ENCODE data around the gene DCST2.

Gene DCST2

DNA sequence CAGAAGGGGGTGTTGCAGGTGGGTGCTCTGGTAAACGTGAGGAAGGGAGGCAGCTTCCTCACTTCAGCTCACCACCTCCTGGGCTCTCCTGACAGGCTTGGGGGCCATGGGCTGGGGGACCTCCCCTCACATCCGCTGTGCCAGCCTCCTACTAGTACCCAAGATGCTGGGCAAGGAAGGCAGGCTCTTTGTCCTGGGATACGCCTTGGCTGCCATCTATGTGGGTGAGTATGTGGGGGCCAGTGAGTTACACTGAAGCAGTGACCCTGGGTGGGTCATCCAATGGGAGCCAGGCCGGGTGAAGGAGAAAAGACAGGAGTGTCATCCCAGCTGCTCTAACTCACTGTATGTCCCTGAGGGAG is 5.7 kb upstream of the DCST2 start:
- TF ChIP-seq FOXP2 (optimal IDR thresholded peaks at IDR 0.05; ENCODE audit: borderline replicate concordance, extremely low read depth, extremely low read length, insufficient read depth) (no peak), SIN3A (IDR thresholded peaks at IDR 0.05; ENCODE audit: borderline replicate concordance, insufficient read depth, low read length) (no peak), TAF1 (IDR thresholded peaks at IDR 0.05; ENCODE audit: borderline replicate concordance, insufficient read depth, low read length) (no peak), POLR2AphosphoS5 (IDR thresholded peaks at IDR 0.05; ENCODE audit: low read depth, low read length) (no peak)
- TF ChIP-seq, protein P1, sequence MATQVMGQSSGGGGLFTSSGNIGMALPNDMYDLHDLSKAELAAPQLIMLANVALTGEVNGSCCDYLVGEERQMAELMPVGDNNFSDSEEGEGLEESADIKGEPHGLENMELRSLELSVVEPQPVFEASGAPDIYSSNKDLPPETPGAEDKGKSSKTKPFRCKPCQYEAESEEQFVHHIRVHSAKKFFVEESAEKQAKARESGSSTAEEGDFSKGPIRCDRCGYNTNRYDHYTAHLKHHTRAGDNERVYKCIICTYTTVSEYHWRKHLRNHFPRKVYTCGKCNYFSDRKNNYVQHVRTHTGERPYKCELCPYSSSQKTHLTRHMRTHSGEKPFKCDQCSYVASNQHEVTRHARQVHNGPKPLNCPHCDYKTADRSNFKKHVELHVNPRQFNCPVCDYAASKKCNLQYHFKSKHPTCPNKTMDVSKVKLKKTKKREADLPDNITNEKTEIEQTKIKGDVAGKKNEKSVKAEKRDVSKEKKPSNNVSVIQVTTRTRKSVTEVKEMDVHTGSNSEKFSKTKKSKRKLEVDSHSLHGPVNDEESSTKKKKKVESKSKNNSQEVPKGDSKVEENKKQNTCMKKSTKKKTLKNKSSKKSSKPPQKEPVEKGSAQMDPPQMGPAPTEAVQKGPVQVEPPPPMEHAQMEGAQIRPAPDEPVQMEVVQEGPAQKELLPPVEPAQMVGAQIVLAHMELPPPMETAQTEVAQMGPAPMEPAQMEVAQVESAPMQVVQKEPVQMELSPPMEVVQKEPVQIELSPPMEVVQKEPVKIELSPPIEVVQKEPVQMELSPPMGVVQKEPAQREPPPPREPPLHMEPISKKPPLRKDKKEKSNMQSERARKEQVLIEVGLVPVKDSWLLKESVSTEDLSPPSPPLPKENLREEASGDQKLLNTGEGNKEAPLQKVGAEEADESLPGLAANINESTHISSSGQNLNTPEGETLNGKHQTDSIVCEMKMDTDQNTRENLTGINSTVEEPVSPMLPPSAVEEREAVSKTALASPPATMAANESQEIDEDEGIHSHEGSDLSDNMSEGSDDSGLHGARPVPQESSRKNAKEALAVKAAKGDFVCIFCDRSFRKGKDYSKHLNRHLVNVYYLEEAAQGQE (IDR thresholded peaks at IDR 0.05; ENCODE audit: insufficient read depth in 1 of 2, low read depth in 2 of 2, low read length in 2 of 2), result no peak

DNA sequence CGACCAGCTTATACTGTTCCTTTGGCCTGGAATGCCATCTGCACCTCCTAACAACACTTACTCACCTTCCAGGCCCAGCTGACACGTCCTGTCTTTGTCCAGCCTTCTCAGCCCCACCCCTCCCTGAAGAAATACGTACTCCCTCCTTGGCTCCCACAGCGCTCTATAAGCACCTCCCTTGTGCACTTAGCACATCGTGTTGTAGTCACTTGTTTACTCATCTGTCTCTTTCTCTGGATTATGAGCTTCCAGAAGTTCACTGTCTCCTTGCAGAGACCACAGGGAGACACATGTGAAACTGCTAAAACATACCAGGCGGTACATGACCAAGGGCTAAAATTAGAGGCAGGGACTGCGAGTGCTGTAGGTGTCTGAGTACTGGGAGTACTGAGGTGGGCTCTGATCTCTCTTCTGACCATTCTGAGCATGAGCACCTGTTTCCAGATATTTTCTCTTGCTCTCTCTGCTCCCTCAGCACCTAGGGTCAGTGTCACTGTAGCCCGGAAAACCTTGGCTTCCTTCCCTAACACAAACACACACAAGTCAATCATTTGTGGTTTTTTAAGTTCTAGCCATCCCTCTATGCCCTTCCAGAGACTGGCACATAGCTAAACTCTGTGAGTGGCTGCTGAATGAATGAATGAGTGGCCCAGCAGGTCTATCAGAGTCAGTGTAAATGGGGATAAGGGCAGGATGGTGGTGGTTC is 5.2 kb upstream of the DCST2 start:
- TF ChIP-seq POLR2AphosphoS5 (IDR thresholded peaks at IDR 0.05; ENCODE audit: low read depth, low read length), result no peak
- TF ChIP-seq FOXP2 (optimal IDR thresholded peaks at IDR 0.05; ENCODE audit: borderline replicate concordance, extremely low read depth, extremely low read length, insufficient read depth), result no peak
- TF ChIP-seq SIN3A (IDR thresholded peaks at IDR 0.05; ENCODE audit: borderline replicate concordance, insufficient read depth, low read length), result no peak
- no peak for TF ChIP-seq TAF1 (IDR thresholded peaks at IDR 0.05; ENCODE audit: borderline replicate concordance, insufficient read depth, low read length)
- TF ChIP-seq, protein P1 (IDR thresholded peaks at IDR 0.05; ENCODE audit: insufficient read depth in 1 of 2, low read depth in 2 of 2, low read length in 2 of 2), result no peak

DNA sequence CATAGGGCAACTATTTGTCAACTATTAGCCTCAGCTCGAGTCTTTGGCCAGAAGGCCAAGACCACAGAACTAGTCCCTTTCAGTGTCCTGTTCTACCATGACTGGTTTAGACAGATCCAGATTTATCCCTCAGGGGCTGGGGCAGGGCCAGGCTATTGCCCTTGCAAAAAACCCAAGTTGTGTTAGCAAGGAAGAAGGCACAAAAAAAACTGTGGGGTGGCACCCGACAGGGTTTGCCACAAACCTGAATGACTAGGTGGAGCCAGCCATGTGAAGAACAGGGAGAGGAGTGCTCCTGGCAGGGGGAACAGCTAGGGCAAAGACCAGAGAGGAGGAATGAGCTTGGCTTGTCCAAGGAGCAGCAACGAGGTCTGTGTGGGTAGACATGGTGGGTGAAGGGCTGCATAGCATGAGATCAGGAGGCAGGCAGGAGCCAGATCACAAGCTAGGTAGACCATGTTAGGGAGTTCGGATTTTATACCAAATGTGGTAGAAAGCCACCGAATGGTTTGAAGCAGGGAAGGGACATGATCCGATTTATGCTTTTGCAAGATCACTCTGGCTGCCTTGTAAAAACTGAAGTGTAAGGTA is 4.4 kb upstream of the DCST2 start:
- TF ChIP-seq SIN3A (IDR thresholded peaks at IDR 0.05; ENCODE audit: borderline replicate concordance, insufficient read depth, low read length) (no peak), POLR2AphosphoS5 (IDR thresholded peaks at IDR 0.05; ENCODE audit: low read depth, low read length) (no peak), TAF1 (IDR thresholded peaks at IDR 0.05; ENCODE audit: borderline replicate concordance, insufficient read depth, low read length) (no peak)

- TF ChIP-seq POLR2AphosphoS5 (IDR thresholded peaks at IDR 0.05; ENCODE audit: low read depth, low read length) (no peak), SIN3A (IDR thresholded peaks at IDR 0.05; ENCODE audit: borderline replicate concordance, insufficient read depth, low read length) (no peak), FOXP2 (optimal IDR thresholded peaks at IDR 0.05; ENCODE audit: borderline replicate concordance, extremely low read depth, extremely low read length, insufficient read depth) (no peak), TAF1 (IDR thresholded peaks at IDR 0.05; ENCODE audit: borderline replicate concordance, insufficient read depth, low read length) (no peak)
- TF ChIP-seq, protein P1 (IDR thresholded peaks at IDR 0.05; ENCODE audit: insufficient read depth in 1 of 2, low read depth in 2 of 2, low read length in 2 of 2), result no peak
Measured at GRCh38 chr1:155037043-155037442, 3.5 kb upstream of the DCST2 start.

DNA sequence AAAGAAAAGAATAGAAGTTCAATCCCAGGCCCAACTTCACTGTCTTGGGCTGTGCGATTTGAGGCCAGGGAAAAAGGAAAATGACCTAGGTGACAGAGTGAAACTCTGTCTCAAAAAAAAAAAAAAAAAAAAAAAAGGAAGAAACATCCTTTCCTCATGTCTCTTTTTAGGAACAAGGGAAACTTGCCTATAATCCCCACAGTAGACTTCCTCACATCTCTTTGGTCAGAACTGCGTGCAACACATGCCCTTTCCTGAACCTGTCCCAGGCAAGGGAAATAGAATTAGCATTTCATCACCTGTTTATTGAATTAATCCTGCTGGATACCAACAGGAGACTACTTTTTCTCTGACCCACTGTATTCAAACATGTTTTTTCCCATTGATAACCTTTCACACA is 2.4 kb upstream of the DCST2 start:
- TF ChIP-seq SIN3A (IDR thresholded peaks at IDR 0.05; ENCODE audit: borderline replicate concordance, insufficient read depth, low read length) (no peak), TAF1 (IDR thresholded peaks at IDR 0.05; ENCODE audit: borderline replicate concordance, insufficient read depth, low read length) (no peak), FOXP2 (optimal IDR thresholded peaks at IDR 0.05; ENCODE audit: borderline replicate concordance, extremely low read depth, extremely low read length, insufficient read depth) (no peak), POLR2AphosphoS5 (IDR thresholded peaks at IDR 0.05; ENCODE audit: low read depth, low read length) (no peak)
- TF ChIP-seq, protein P1 (IDR thresholded peaks at IDR 0.05; ENCODE audit: insufficient read depth in 1 of 2, low read depth in 2 of 2, low read length in 2 of 2), result no peak

Data from PFSK-1 (cell line).